Fibroblast of lung (primary cell): Measurements from ENCODE around the gene CEP85.

Experiments
- CTCF ChIP-seq, 2 donors: IDR thresholded peaks in 1 of 2; conservative IDR thresholded peaks in 1 of 2; 1 replicate in 1 of 2; 2 replicates in 1 of 2; pipeline ENCODE4 v1.5.1; 2011 to 2012; ENCODE audit warnings: low read length in 2 of 2, control low read depth in 1 of 2, inconsistent platforms in 1 of 2, low read depth in 1 of 2, mild to moderate bottlenecking in 1 of 2
- EZH2 ChIP-seq: IDR thresholded peaks from 2 replicates; pipeline ENCODE4 v1.5.1; 2012; ENCODE audit warnings: low read length, control low read depth, mild to moderate bottlenecking; ENCODE audit errors: missing control alignments

DNA sequence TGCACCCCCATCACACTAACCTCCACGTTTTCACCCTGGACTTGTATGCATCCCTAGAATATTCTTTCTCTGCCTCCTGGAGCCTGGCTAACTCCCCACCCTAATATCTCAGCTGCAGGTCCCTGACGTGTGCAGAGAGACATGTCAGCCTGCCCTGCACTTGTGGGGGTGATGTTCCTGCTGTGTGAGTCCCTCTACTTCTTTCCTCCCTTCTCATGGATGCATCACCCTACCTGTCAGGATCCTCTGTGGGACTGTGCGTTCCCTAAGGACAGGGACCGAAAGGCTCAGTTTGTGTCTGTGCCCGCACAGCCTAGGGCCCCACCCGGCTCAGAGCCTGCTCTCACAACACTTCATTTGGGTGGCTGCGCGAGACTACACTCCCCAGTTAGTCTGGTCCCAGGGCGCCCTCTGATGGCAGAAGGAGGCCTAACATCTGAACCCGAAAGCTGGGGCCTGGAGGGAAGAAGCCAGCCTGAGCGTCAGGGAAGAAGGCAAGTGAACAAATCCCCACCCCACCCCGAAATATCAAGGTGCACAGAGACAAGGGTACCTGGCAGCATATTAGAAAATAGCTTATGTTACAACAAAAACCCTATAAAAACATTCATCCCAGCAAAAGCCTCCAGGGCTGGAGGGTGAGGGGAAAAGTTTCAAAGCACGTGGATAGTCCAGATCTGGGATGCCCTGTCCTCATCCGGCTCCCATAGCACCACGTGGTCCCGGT, 87.5 kb downstream of the CEP85 start:
- TF ChIP-seq CTCF (conservative IDR thresholded peaks at IDR 0.05 in 1 of 2, IDR thresholded peaks at IDR 0.05 in 1 of 2; ENCODE audit: low read depth in 1 of 2, low read length in 2 of 2), result peak; percentile 82 to 93
- no peak for TF ChIP-seq EZH2
